ENCODE measurements around the gene GLT1D1.

Gene GLT1D1

DNA sequence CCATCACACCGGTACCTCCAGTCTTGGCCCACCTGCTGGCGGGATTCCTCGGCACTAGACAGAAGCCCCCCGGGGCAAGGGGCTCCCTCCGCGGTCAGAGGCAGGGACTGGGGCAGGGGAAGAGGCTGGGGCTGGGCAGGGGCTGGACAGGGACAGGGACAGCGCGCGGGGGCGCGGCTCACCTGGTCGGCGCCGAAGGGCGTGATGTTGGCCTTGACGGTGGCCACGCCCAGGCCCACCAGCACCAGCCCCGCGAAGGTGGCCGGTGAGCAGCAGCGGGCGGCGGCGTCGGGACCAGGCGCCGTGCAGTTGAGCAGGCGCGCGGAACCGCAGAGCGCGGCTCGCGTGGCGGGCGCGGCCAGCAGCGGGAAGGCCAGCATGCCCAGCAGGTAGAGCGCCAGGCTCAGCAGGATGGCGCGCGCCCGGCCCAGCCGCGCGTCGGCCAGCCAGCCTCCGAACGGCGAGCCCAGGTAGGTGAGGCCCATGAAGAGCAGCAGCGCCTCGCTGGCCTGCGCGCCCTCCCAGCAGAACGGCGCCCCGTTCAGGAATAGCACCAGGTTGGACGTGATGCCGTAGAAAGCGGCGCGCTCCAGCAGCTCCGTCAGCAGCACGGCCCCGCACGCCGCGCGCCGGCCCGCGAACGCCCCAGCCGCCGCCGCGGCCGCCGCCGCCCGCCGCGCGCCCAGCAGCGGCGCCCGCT, 29.9 kb upstream of the GLT1D1 start:
- TF ChIP-seq CTCF (IDR thresholded peaks at IDR 0.05; ENCODE audit: insufficient read depth, missing control alignments): no peak
- FAIRE-seq (no peak), DNase-seq (ENCODE audit: insufficient read length, low spot score) (no peak)

DNA sequence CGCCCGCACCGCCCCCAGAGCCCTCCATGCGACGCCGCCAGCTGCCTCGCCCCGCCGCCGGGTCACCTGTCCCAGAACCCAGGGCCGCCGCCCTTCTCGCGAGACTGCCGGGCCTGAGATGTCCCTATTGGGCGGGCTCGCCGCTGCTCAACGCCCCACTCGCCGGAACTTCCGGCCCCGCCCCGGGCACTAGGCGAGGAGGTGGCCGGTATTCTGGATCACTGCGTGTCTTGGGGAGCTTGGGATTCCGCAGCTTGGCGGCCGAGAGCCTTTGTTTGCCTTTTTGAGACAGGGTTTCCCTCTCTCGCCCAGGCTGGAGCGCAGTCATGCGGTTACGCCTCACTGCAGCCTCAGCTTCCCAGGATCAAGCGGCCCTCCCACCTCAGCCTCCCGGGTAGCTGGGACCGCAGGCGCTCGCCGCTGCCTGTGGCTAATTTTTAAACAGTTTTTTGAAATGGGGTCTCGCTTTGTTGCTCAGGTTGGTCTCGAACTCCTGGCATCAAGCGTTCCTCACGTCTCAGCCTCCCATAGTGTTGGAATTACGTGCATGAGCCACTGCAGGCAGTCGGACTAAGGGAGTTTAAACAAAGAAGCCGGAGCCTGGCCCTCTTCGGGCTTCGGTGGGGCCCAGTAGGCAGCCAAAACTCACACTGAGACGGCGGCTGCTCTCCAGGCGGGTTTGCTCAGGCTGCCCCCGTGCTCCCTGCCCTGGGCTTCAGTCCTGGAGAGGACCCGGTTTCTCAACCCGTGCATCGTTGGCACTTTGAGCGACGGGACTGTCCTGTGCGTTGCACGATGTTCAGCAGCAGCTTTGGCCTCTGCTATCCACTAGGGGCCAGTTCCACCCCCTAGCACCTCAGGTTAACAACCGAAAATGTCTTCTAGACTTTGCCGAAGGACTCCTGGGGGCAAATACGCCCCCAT, 29.1 kb upstream of the GLT1D1 start, which contains the start of gene SLC15A4:
TSS of gene SLC15A4 (minus strand) at position 43 of the 924 bp plus-strand sequence. CDS start at position 28, 15 bp downstream.
- no peak for TF ChIP-seq CTCF (IDR thresholded peaks at IDR 0.05; ENCODE audit: insufficient read depth, missing control alignments)
- FAIRE-seq: no peak
- DNase-seq (ENCODE audit: insufficient read length, low spot score): peak; percentile 98

GRCh38 chr12:128825835-128826234, 27.4 kb upstream of the GLT1D1 start:
- TF ChIP-seq CTCF (IDR thresholded peaks at IDR 0.05; ENCODE audit: insufficient read depth, missing control alignments): no peak
- no peak for FAIRE-seq
- DNase-seq (ENCODE audit: insufficient read length, low spot score): no peak

GRCh38 chr12:128827724-128828123, 25.6 kb upstream of the GLT1D1 start:
- TF ChIP-seq CTCF (IDR thresholded peaks at IDR 0.05; ENCODE audit: insufficient read depth, missing control alignments): no peak
- DNase-seq (ENCODE audit: insufficient read length, low spot score) (no peak), FAIRE-seq (no peak)

GRCh38 chr12:128829861-128830504, 23.3 kb upstream of the GLT1D1 start:
- DNase-seq (ENCODE audit: insufficient read length, low spot score): no peak
- no peak for FAIRE-seq
- TF ChIP-seq CTCF (IDR thresholded peaks at IDR 0.05; ENCODE audit: insufficient read depth, missing control alignments): no peak

DNA sequence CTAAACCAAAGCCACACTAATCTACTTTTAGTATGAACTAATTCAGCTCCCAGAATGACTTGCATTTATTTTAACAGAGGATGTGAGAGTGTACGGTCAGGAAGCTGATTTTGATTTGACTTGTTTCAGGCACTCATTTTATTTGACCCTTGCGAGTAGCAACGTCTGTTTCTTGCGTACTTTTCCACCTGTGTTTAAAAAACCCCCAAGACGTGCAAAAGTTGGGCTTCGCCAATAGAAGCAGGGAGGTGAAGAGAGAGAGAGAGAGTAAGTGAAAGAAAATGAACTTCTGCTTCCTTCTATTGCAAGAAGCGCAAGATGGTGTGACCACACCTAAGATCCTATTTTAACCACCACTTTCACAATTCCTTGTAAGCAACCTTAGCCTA, 22.8 kb upstream of the GLT1D1 start:
- DNase-seq (ENCODE audit: insufficient read length, low spot score) (no peak), FAIRE-seq (peak; percentile 58)
- no peak for TF ChIP-seq CTCF (IDR thresholded peaks at IDR 0.05; ENCODE audit: insufficient read depth, missing control alignments)

All from D721Med (cell line).